ENCODE data around the gene UROC1.

DNA sequence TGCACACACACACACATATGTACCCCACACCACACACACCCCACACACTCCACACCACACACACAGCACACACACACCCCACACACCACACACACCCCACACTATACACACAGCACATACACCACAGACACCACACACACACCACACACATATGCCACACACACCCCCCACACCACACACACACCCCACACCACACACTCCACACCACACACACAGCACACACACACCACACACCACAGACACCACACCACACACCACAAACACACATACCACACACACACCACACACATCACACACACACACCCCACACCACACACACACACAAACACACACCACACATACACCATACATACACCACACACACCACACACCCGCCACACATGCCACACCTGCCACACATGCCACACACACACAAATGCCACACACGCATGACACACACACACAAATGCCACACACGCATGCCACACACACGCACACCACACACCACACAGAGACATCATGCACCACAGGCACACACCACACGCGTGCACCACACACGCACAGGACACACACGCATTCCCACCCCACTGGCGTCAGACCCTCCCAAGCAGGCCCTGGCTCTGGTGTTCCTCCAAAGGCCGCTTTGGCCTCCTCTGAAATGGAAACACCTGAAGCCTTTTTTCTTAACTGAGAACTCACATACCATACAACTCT, 22.1 kb upstream of the UROC1 start:
- TF ChIP-seq, protein P1, sequence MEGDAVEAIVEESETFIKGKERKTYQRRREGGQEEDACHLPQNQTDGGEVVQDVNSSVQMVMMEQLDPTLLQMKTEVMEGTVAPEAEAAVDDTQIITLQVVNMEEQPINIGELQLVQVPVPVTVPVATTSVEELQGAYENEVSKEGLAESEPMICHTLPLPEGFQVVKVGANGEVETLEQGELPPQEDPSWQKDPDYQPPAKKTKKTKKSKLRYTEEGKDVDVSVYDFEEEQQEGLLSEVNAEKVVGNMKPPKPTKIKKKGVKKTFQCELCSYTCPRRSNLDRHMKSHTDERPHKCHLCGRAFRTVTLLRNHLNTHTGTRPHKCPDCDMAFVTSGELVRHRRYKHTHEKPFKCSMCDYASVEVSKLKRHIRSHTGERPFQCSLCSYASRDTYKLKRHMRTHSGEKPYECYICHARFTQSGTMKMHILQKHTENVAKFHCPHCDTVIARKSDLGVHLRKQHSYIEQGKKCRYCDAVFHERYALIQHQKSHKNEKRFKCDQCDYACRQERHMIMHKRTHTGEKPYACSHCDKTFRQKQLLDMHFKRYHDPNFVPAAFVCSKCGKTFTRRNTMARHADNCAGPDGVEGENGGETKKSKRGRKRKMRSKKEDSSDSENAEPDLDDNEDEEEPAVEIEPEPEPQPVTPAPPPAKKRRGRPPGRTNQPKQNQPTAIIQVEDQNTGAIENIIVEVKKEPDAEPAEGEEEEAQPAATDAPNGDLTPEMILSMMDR (IDR thresholded peaks at IDR 0.05) = no peak
- TF ChIP-seq ZFX (IDR thresholded peaks at IDR 0.05; ENCODE audit: borderline replicate concordance) = no peak

Data from 22Rv1 (cell line).